ENCODE results near the gene SPOCK3.

DNA sequence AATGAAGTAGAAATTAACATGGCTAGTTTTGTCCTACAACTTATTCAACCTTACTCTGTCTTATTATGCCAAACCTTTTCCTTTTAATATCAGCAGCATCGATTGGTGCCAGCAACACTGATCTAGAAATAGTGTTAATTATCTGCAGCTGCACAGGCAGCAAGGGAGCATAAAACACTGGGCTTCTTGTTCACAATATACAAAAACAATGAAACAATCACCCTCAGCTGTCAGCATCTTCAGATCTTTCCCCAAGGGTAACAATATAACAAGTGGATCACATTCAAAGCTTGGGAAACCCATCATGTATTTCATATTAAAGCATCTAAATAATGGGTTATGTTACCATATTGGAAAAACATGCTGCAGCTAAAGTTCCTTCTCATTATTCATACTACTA, 238.1 kb downstream of the SPOCK3 start:
- TF ChIP-seq, protein P1, sequence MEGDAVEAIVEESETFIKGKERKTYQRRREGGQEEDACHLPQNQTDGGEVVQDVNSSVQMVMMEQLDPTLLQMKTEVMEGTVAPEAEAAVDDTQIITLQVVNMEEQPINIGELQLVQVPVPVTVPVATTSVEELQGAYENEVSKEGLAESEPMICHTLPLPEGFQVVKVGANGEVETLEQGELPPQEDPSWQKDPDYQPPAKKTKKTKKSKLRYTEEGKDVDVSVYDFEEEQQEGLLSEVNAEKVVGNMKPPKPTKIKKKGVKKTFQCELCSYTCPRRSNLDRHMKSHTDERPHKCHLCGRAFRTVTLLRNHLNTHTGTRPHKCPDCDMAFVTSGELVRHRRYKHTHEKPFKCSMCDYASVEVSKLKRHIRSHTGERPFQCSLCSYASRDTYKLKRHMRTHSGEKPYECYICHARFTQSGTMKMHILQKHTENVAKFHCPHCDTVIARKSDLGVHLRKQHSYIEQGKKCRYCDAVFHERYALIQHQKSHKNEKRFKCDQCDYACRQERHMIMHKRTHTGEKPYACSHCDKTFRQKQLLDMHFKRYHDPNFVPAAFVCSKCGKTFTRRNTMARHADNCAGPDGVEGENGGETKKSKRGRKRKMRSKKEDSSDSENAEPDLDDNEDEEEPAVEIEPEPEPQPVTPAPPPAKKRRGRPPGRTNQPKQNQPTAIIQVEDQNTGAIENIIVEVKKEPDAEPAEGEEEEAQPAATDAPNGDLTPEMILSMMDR (conservative IDR thresholded peaks at IDR 0.05; ENCODE audit: low read depth in 2 of 2): no peak
- no peak for TF ChIP-seq POLR2AphosphoS5 (IDR thresholded peaks at IDR 0.05; ENCODE audit: low read depth)
- TF ChIP-seq, protein P2, sequence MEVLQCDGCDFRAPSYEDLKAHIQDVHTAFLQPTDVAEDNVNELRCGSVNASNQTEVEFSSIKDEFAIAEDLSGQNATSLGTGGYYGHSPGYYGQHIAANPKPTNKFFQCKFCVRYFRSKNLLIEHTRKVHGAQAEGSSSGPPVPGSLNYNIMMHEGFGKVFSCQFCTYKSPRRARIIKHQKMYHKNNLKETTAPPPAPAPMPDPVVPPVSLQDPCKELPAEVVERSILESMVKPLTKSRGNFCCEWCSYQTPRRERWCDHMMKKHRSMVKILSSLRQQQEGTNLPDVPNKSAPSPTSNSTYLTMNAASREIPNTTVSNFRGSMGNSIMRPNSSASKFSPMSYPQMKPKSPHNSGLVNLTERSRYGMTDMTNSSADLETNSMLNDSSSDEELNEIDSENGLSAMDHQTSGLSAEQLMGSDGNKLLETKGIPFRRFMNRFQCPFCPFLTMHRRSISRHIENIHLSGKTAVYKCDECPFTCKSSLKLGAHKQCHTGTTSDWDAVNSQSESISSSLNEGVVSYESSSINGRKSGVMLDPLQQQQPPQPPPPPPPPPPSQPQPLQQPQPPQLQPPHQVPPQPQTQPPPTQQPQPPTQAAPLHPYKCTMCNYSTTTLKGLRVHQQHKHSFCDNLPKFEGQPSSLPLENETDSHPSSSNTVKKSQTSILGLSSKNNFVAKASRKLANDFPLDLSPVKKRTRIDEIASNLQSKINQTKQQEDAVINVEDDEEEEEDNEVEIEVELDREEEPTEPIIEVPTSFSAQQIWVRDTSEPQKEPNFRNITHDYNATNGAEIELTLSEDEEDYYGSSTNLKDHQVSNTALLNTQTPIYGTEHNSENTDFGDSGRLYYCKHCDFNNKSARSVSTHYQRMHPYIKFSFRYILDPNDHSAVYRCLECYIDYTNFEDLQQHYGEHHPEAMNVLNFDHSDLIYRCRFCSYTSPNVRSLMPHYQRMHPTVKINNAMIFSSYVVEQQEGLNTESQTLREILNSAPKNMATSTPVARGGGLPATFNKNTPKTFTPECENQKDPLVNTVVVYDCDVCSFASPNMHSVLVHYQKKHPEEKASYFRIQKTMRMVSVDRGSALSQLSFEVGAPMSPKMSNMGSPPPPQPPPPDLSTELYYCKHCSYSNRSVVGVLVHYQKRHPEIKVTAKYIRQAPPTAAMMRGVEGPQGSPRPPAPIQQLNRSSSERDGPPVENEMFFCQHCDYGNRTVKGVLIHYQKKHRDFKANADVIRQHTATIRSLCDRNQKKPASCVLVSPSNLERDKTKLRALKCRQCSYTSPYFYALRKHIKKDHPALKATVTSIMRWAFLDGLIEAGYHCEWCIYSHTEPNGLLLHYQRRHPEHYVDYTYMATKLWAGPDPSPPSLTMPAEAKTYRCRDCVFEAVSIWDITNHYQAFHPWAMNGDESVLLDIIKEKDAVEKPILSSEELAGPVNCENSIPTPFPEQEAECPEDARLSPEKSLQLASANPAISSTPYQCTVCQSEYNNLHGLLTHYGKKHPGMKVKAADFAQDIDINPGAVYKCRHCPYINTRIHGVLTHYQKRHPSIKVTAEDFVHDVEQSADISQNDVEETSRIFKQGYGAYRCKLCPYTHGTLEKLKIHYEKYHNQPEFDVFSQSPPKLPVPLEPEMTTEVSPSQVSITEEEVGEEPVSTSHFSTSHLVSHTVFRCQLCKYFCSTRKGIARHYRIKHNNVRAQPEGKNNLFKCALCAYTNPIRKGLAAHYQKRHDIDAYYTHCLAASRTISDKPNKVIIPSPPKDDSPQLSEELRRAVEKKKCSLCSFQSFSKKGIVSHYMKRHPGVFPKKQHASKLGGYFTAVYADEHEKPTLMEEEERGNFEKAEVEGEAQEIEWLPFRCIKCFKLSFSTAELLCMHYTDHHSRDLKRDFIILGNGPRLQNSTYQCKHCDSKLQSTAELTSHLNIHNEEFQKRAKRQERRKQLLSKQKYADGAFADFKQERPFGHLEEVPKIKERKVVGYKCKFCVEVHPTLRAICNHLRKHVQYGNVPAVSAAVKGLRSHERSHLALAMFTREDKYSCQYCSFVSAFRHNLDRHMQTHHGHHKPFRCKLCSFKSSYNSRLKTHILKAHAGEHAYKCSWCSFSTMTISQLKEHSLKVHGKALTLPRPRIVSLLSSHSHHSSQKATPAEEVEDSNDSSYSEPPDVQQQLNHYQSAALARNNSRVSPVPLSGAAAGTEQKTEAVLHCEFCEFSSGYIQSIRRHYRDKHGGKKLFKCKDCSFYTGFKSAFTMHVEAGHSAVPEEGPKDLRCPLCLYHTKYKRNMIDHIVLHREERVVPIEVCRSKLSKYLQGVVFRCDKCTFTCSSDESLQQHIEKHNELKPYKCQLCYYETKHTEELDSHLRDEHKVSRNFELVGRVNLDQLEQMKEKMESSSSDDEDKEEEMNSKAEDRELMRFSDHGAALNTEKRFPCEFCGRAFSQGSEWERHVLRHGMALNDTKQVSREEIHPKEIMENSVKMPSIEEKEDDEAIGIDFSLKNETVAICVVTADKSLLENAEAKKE (CRISPR knock-in tag; IDR thresholded peaks at IDR 0.05): no peak
- no peak for TF ChIP-seq CREB1 (CRISPR knock-in tag; IDR thresholded peaks at IDR 0.05; ENCODE audit: low read depth)
- TF ChIP-seq, protein P3, sequence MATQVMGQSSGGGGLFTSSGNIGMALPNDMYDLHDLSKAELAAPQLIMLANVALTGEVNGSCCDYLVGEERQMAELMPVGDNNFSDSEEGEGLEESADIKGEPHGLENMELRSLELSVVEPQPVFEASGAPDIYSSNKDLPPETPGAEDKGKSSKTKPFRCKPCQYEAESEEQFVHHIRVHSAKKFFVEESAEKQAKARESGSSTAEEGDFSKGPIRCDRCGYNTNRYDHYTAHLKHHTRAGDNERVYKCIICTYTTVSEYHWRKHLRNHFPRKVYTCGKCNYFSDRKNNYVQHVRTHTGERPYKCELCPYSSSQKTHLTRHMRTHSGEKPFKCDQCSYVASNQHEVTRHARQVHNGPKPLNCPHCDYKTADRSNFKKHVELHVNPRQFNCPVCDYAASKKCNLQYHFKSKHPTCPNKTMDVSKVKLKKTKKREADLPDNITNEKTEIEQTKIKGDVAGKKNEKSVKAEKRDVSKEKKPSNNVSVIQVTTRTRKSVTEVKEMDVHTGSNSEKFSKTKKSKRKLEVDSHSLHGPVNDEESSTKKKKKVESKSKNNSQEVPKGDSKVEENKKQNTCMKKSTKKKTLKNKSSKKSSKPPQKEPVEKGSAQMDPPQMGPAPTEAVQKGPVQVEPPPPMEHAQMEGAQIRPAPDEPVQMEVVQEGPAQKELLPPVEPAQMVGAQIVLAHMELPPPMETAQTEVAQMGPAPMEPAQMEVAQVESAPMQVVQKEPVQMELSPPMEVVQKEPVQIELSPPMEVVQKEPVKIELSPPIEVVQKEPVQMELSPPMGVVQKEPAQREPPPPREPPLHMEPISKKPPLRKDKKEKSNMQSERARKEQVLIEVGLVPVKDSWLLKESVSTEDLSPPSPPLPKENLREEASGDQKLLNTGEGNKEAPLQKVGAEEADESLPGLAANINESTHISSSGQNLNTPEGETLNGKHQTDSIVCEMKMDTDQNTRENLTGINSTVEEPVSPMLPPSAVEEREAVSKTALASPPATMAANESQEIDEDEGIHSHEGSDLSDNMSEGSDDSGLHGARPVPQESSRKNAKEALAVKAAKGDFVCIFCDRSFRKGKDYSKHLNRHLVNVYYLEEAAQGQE (IDR thresholded peaks at IDR 0.05; ENCODE audit: unreplicated experiment): no peak
- no peak for TF ChIP-seq EZH2 (IDR thresholded peaks at IDR 0.05; ENCODE audit: low read depth, unreplicated experiment)
- TF ChIP-seq EZH2phosphoT487 (IDR thresholded peaks at IDR 0.05; ENCODE audit: unreplicated experiment): no peak
- TF ChIP-seq JUNB (IDR thresholded peaks at IDR 0.05; ENCODE audit: unreplicated experiment): no peak
- TF ChIP-seq, protein P4, sequence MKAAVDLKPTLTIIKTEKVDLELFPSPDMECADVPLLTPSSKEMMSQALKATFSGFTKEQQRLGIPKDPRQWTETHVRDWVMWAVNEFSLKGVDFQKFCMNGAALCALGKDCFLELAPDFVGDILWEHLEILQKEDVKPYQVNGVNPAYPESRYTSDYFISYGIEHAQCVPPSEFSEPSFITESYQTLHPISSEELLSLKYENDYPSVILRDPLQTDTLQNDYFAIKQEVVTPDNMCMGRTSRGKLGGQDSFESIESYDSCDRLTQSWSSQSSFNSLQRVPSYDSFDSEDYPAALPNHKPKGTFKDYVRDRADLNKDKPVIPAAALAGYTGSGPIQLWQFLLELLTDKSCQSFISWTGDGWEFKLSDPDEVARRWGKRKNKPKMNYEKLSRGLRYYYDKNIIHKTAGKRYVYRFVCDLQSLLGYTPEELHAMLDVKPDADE (IDR thresholded peaks at IDR 0.05): no peak
- no peak for TF ChIP-seq ZNF331 (CRISPR knock-in tag; IDR thresholded peaks at IDR 0.05; ENCODE audit: low read depth)
- TF ChIP-seq ZNF114 (CRISPR knock-in tag; IDR thresholded peaks at IDR 0.05): no peak
- no peak for TF ChIP-seq STAT1 (IDR thresholded peaks at IDR 0.05; ENCODE audit: unreplicated experiment)
- TF ChIP-seq NANOG (IDR thresholded peaks at IDR 0.05; ENCODE audit: borderline replicate concordance): no peak

Data from GM23338 (cell line).